IPS DF 4.7 (cell line): Measurements from ENCODE around the gene FAM171A1.

ENCODE experiments used
- DNase-seq: peaks from one replicate; pipeline ENCODE4 v3.0.0-alpha.2; 2013; ENCODE audit warnings: low spot score; ENCODE audit errors: extremely low read depth

FAM171A1 gene

DNA sequence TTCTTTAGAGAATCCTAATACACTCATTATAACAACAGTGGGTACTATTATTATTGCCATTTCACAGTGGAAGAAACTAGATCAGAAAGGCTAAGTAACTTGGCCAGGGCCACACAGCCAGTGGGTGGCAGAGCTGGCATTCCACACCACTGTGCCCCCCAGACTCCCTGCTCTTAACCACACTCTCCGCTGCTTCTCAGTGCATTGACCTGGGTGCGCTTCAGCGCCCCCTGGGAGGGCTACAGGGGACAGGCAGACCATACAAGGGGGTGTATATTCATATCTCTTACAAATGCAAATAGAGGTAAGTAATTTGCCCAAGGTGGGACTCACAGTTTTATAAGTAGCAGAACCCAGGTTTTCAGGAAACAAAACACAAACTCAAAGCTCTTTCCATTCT, 125.6 kb downstream of the FAM171A1 start:
- no peak for DNase-seq

DNA sequence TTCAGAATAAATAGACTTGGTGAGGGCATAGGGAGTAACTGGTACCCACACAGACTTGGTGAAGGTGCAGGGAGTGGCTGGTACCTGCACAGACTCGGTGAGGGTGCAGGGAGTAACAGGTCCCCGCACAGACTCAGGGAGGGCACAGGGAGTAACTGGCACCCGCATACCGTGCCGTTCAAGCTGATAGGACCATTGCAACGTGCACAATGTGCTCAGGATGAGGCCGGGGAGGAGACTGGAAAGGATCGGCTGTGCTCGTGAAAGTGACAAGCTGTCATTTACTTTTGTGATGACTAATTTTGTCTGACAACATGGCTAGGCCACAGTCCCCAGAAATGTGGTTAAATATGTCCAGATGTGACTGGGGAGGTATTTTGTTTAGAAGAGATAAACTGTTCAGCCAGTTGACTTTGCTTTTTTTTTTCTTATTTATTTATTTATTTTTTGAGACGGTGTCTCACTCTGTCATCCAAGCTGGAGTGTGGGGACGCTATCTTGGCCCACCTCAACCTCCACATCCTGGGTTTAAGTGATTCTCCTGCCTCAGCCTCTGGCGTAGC, 126.4 kb downstream of the FAM171A1 start:
- DNase-seq = no peak

DNA sequence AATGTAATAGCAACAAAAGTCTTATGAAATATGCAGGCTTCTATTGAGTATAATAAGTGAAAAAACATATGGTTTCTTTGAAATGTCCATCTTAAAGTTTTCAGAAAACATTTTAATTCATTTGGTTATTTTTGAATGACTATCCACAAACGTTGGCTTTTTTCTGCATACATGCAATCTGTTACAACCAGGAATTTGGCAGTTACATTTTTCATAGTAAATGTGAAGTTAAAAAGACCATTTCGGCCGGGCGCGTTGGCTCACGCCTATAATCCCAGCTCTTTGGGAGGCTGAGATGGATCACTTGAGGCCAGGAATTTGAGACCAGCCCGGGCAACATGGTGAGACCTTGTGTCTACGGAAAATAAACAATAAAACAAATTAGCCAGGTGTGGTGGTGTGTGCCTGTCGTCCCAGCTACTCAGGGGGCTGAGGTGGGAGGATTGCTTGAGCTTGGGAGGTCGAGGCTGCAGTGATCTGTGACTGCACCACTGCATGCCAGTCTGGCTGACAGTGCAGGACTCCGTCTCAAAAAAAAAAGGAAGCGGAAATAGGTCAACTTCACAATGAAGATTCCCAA, 128.7 kb downstream of the FAM171A1 start:
- DNase-seq = no peak

DNA sequence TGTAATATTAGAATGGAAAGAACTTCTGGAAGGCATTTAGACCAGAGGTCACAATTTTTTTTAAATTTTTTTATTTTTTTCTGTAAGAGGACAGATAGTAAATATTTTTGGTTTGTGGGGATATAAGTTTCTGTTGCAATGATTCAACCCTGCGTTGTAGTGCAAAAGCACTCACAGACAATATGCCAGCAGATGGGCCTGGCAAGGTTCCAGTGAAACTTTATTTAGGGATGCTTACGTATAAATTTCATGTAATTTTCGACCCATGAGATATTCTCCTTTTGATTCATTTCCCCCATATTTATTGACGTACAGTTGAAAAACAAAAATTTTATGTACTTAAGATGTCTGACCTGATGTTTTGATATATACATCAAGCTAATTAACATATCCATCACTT, 129.8 kb downstream of the FAM171A1 start:
- no peak for DNase-seq

DNA sequence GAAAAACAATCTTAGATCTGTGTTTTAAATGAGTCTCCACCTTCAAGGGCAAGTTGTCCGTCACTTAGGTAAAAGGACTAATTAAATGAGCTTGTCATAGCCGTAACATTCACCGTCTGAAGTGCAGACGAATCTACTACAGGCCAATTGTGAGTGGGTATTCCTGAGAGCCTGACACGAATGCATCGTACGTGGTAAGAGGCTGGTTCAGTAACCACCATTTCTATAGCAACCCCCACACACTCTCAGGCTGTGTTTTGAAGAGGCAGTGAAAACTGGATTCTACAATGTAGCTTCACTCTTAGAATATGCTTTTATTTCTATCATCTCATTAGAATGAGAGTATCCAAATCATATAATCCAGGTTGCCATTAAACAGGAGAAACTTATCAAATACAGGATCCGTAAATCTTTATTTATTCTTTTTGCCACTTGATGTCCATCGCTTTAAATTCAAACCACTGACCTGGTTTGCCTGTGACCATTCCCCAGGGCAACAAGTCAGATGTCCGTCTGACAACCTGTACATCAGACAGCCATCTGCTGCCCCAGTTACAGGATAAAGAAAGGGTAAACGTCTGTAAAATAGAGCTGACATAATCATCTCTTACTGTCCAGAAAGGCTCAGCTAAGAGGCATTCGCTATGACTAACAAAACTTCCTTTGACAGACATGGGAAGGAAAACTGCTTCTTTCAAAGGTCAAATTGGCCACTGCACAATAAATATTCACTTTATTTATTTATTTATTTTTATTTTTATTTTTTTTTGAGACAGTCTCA, 132.3 kb downstream of the FAM171A1 start:
- DNase-seq = no peak

DNA sequence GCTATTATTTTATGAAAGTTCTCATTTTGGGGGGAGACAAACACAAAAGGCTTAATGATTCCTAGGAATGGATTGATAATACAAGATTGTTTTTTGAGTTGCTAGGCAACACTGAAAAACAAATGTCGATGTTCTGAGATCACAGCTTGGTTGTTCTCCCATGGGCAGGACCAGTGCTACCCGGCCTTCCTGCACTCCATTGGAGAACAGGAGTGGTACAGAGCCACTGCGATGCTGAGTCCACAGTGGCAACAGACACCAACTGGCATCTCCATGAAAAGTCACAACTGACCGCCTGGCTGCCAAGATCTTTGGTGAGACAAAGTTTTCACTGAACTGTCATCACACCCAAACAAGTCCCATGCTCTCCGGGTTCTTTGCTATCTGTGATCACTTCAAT, 133.7 kb downstream of the FAM171A1 start:
- DNase-seq = no peak

DNA sequence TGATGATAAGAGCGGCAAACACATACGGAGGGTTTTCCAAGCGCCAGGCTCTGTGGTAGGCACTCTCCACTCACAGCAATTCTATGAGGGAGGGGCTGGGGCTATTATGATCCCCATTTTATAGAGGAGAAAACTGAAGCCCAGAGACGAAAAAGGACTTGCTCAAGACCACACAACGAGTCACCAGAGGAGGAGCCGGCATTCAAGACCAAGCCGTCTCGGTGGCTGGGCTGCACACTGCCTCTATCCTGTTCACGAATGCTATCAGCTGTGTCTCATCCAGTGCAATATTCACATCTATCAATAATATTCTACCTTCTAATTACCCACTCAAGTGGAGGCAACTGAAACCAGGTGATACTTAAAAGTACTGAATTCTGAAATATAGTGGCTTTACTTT, 134.7 kb downstream of the FAM171A1 start:
- DNase-seq = no peak

DNA sequence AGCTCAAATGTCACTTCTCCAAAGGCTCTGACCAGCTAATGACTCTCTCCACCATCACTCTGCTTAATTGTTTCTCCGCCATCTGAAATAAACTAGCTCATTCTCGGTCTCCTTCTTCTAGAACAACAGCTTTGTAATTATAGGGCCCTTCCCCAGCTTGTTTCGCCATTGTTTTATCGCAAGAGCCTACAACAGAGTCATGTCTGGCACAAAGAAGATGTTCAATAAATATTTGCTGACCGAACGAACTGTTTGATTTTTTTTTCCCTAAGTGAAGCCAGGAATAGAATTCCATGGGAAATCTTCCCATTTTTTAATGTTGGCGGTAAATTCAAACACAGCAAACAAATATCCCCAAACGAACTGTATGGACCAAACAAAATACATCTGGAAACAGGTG, 138.8 kb downstream of the FAM171A1 start:
- no peak for DNase-seq

DNA sequence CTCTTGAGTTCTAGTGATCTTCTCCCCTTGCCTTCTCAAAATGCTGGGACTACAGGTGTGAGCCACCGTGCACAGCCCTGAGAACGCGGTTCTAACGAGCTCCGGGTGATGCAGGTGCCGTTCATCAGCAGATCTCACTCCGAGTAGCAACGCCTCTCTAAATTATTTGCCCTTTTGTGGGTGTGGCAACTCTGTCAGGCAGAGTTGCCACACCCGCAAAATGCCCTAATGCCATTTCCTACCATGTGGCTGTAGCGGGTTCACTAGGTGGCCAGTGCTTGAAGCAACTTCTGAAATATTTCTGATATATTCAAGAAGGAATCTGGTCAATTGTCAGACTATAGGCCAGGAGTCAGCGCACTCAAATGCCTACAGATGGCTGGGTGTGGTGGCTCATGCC, 139.7 kb downstream of the FAM171A1 start:
- no peak for DNase-seq

DNA sequence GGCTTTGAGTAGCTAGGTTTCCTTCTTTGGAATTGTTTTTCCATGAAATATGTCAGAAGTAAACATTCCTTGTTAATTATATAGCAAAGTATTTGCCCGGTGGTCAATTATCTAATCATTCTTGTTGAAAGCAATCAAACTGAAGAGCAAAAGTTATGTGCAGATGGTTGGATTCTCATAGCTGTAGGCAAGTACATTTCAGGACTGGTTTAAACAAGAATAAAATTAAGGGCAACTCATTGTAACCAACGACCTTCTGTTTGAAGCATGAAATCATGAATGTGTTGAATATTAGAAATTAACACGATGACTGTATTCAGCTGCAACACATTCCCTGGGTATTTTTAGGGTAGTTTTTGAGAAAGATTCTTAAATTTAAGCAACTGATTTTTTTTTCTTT, 140.8 kb downstream of the FAM171A1 start:
- no peak for DNase-seq

DNA sequence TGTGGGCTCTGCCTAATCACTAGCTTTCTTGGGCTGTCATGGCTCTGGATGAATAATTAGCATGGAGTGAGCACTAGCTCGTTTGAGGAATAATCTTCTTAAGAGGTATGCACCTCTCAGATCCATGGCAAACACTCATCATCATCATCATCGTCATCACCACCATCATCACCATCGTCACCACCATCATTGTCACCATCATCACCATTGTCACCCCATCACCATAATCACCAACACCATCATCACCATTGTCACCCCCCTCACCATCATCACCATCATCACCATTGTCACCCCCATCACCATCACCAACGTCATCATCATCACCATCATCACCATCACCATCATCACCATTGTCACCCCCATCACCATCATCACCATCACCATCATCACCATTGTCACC, 141.8 kb downstream of the FAM171A1 start:
- DNase-seq = no peak

DNA sequence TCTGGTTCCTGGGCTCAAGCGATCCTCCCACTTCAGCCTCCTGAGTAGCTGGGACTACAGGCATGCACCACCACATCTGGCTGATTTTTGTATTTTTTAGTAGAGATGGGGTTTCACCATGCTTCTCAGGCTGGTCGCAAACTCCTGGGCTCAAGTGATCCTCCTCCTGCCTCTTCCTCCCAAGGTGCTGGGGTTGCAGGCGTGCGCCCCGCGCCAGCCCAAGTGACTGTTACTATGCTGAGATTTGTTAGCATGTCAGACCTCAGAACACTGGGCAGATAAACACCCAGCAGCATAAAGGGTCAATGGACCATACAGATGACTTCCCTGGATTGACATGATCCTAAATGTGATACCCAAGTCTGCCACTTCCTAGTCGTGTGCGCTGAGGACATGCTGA, 142.7 kb downstream of the FAM171A1 start:
- no peak for DNase-seq

DNA sequence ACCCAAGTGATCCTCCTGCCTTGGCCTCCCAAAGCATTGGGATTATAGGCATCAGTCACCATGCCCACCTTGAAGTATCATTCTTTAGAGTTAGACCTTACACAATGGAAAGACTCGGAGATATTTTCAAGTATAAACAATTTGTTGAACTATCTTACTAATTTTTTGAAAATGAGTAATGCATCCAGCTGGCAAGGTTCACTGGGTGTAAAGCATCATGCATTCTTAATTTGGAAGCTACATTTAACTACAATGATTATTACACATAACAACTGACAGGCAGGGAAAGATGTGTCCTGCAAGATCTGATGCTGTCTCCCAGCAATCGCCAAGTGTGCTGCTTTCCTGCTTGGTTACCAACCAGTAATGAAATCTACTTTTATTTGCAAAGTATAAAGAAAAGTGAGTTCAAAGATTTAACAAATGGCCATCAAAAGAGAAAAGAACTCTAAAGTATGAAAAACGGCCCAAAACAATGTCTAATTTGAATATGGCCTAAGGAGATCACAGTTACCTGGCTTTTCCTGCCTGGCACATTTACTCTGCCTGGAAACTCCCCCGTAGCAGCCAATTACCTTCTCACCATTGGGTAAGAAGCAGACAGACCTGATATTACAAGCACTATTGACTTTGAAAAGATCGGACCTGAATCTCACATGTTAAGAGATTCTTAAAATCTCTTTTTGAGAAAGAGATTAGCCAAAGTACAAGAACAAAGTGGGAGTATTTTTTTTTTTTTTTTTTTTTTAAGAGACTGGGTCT, 143.3 kb downstream of the FAM171A1 start:
- no peak for DNase-seq

DNA sequence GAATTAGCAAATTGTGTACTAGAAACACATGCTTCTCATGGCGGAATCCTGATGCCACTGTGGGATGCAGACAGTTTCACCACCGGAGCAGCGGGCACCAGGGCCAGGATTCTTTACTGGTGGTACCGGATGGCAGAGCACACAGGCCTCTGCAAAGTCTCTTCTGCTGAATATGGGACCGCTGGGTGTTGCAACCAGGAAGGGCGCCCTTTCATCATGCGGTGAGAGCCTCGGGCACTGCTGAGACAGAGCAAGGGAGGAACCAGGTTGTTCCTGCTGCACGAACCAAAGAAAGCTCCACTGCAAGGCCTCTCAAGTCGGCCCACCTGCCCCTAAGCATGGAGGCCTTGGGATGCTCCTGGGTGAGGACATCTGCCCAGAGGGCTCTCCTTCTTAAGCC, 145.6 kb downstream of the FAM171A1 start:
- DNase-seq = no peak

DNA sequence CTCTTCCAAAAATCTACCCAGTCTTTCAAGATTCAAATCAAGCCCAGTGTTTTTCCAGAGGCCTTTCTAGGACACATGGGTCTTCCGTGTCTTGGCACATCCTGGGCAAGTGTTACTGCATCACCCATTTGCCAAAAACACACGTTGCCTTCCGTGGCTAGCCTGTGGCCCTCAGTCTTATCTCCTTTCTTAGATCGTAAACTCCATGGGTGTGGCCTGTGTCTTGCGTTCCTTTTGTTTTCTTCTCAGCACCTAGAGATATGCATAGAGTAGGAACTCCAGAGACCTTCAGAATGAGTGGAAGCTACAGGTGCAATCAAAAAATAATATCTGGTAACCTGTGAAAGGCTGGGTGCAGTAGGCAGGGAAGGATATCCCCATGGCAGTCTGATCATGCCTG, 146.1 kb downstream of the FAM171A1 start:
- no peak for DNase-seq

DNA sequence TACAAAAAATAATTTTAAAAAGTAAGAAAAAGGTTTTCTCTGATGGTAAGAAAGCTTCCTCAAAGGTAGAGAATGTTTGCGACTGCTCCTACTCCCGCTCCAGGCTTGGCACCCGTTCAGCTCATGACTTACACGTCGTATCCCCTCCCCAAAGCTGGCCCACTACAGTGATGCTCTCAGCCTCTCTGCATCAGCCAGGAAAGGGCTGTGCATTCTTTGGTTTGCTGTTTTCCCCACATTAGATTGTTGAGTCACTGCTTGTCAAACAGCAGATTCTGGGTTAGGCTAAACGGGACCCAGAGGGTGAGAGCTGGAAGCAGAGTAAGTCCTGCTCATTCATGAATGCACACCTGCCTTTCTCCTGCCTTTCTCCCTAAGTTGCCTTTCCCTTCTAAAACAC, 147.9 kb downstream of the FAM171A1 start:
- DNase-seq = no peak

DNA sequence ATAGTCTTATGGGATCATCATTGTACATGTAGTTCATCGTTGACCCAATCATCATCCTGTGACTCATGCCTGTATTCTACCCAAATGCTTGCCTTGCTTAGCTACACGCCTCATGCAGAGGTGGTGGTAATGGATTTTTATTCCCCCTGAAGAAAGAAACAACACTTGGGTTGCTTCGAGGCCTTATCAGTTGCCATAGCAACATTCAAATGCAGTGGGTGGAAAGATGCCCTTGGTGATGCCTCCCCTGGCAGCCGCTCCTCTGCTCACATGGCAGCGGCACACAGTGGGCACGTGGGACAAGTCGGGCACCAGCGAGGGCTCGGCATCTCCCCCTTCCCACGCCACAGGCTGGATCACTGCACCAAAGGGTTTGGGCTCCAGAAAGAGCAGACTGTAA, 148.6 kb downstream of the FAM171A1 start:
- DNase-seq = no peak

DNA sequence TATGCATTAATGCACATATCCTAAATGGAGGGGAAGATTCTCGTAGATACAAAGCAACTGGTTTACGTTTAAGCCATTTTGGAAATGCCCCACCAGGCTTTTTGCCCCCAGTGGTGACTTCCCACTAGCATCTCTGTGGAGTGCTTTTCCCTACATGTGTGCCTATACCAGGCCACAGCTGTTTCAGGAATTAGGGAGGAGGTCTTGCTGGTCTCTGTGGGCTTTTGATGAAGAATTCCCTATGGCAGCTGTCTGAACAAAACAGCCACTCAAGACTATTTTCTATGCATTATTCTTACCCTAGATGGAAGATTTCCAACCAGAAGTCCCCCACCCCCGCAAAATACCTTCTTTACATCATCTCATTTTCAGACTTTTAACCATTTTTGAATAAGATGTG, 150.6 kb downstream of the FAM171A1 start:
- no peak for DNase-seq

DNA sequence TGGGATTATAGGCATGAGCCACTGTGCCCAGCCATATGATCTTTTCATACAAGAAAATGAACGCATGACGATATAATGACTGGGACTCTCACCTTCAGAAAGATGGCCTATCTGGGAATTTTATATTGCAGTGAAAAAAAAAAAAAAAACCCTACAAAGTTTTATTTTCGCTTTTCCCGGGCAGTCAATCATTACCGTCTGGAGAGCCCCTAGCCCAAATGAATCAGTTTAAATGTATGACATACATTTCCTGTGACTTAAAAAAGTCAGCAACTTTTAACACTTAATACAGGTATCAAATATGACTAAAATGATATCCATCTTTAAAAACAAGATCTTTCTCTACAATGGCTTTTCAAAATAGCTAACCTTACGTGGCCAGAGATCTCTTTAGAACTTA, 154.4 kb downstream of the FAM171A1 start:
- no peak for DNase-seq

DNA sequence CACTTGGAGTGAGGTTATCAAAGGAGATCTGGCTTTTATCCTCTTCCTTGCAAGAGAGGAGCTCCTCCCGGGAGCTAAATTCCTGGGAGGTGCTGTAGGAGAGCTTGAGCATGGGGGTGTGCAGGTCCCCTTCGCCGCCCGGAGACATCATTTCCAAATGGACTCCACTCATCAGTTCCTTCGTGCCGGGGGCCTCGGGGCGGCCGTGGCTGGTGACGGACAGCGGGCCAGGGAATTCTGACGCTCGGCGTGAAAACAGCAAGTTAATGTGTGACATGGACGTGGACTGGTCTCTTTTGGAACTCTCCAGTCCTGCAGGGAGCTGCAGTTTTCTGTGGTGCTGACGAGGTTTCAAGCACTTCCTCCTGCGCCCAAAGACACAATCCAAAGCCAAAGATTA, 156.9 kb downstream of the FAM171A1 start:
- no peak for DNase-seq

DNA sequence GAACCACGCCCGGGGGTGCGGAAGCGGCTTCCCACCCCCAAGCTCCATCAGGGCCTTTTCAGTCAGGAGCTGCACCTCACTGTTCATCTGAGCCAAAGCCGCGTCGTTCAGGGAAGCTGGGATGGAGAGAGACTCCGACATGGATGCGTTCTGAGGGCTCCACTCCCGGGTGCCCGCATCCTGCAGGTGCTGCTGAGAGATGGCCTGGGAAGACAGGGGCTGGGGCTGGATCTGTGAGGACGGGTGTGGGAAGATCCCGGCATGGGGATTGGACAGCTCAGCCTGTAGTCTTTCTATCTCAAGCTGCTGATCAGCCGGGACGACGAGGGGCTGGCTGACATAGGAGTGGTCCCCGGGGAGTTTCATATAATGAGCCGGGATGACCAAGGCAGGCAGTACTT, 157.6 kb downstream of the FAM171A1 start:
- no peak for DNase-seq

DNA sequence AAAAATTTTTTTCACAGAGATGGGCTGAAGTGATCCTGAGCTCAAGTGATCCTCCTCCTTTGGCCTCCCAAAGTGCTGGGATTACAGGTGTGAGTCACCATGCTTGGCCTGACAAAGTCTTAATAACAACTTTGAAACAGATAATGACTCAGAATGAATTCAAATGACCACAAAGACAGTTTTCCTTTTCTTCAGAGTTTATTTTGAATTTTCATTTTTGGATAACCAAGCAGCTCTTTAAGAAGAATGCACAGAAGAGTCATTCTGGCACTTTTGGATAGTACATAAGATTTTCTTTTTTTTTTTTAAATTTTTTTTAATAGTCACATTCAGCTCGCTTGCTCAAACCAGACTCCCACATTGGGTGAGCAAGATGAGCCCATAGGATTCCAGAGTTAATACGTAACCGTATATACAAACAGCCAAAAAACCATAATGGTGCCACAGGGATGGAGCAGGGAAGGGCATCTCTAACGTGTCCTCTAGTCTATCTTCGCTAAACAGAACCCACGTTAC, 159.6 kb downstream of the FAM171A1 start:
- DNase-seq = no peak
